Left ventricle myocardium inferior (tissue), 1 donor: ENCODE results near the gene IGSF22. TPM values are rescaled to one million over a fixed set of nuclear protein-coding genes. Genes with fewer than 3 reads are reported as not detected.

Experiments used
- DNase-seq: peaks from one replicate; pipeline ENCODE4 v3.0.0-alpha.2; 2020
- H3K27ac ChIP-seq: fragments of 200-600 bp; replicated peaks from 2 replicates; pipeline ENCODE4 v1.8.0; 2021
- H3K27me3 ChIP-seq: fragments of 200-600 bp; 2 replicates; pipeline ENCODE4 v1.8.0; 2021; ENCODE audit warnings: low read depth
- H3K36me3 ChIP-seq: fragments of 200-600 bp; 2 replicates; pipeline ENCODE4 v1.8.0; 2021
- H3K4me1 ChIP-seq: fragments of 200-600 bp; 2 replicates; pipeline ENCODE4 v1.8.0; 2021
- H3K4me3 ChIP-seq: fragments of 200-600 bp; 2 replicates; pipeline ENCODE4 v1.8.0; 2021; ENCODE audit warnings: mild to moderate bottlenecking, moderate library complexity
- H3K9me3 ChIP-seq: fragments of 200-600 bp; replicated peaks from 2 replicates; pipeline ENCODE4 v1.8.0; 2021
- CTCF ChIP-seq: fragments of 200-600 bp; IDR thresholded peaks from 2 replicates; pipeline ENCODE4 v1.8.0; 2021; ENCODE audit warnings: antibody characterized with exemption, mild to moderate bottlenecking, borderline replicate concordance
- intact Hi-C: fragments of 100-400 bp; cut with micrococcal nuclease; formaldehyde crosslinking; loops from one replicate; pipeline ENCODE4 v1.11.0; 2022
- total RNA-seq: library from RNA; stranded (reverse); fragmentation: NEBNext Ultra II Directional; extraction: Animal tissue kit (Norgen Biotek cat#: 25700); gene quantifications from one replicate; pipeline ENCODE4 v1.2.1, GENCODE V29; 2021
- donor health status: DM: no; HTN: yes; CAD: no; lungs with severe emphysema.

Gene IGSF22
- total RNA-seq, 1 donor from 2014 or later: 0.49 TPM

GRCh38 chr11:18730020-18730419 lies 4.0 kb upstream of the IGSF22 start:
- TF ChIP-seq CTCF: no peak
- Histone ChIP-seq H3K9me3 (no peaks in the 10 kb centered on the region), H3K4me1 (peaks cover 7% of the 10 kb centered on the region), H3K36me3 (no peaks in the 10 kb centered on the region), H3K27me3 (no peaks in the 10 kb centered on the region), H3K4me3 (no peak overlapping the region), H3K27ac (no peak overlapping the region)
- no peak for DNase-seq
- intact Hi-C loops: no loop called here

DNA sequence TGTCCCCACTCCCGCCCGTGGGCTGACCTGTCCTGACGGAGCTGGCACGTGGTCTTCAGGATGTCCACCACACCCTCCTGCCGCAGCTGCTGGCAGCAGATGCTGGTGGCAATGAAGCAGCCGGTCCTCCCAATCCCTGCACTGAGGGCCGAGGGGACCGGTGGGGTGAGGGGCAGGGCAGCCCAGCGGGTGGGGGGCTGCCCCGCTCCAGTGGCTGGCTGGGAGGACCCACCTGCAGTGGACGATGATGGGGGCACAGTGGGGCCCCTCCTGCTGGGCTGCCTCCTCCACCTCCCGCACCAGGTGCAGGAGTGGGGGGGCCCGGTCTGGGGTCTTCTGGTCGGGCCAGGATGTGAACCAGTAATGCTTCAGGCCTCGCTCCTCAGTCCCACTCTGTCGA lies 3.4 kb upstream of the IGSF22 start:
- no peaks in the 10 kb centered on the region for H3K36me3 ChIP-seq
- TF ChIP-seq CTCF: no peak
- intact Hi-C loops: no loop called here

GRCh38 chr11:18728658-18729057 lies 2.7 kb upstream of the IGSF22 start:
- Histone ChIP-seq H3K27me3 (no peaks in the 10 kb centered on the region), H3K4me3 (no peak overlapping the region), H3K27ac (no peak overlapping the region), H3K4me1 (peaks cover 7% of the 10 kb centered on the region), H3K36me3 (no peaks in the 10 kb centered on the region), H3K9me3 (no peaks in the 10 kb centered on the region)
- no peak for DNase-seq
- intact Hi-C loops: no loop called here
- TF ChIP-seq CTCF: no peak

More for the DNA sequence above, 3.4 kb upstream of the IGSF22 start:
- H3K27ac ChIP-seq: no peak overlapping the region
- H3K4me1 ChIP-seq: peaks cover 7% of the 10 kb centered on the region
- no peak overlapping the region for H3K4me3 ChIP-seq
- no peaks in the 10 kb centered on the region for H3K27me3 ChIP-seq
- no peak for DNase-seq
- no peaks in the 10 kb centered on the region for H3K9me3 ChIP-seq

GRCh38 chr11:18727479-18728236 lies 1.7 kb upstream of the IGSF22 start:
- Histone ChIP-seq H3K9me3 (no peaks in the 10 kb centered on the region), H3K27ac (no peak overlapping the region), H3K36me3 (no peaks in the 10 kb centered on the region), H3K4me1 (peaks cover 7% of the 10 kb centered on the region), H3K4me3 (no peak overlapping the region), H3K27me3 (no peaks in the 10 kb centered on the region)
- TF ChIP-seq CTCF: peak; percentile 86
- no peak for DNase-seq
- intact Hi-C loops: no loop called here

DNA sequence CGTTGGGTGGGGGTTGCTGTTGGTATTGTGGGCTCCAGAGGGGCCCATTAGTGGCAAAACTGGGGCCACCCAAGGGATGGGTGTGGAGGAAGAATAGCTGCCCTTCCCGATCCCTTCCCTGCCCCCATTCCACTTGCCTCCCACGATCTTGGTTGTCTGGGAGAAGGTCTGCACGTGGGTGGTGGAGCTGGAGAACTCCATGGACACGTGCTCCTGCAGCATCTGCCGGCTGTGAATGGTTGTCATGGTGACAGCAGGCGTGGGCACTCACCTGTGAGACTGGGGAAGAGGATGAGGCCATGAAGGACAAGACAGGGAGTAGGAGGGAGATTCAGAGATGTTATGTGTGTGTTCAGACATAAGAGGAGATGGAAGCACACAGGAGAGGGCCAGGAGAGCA lies 2.0 kb downstream of the IGSF22 start:
- no peaks in the 10 kb centered on the region for H3K9me3 ChIP-seq
- H3K4me3 ChIP-seq: no peak overlapping the region
- DNase-seq: no peak
- H3K27me3 ChIP-seq: no peaks in the 10 kb centered on the region
- H3K36me3 ChIP-seq: no peaks in the 10 kb centered on the region
- TF ChIP-seq CTCF: no peak
- H3K4me1 ChIP-seq: peaks cover 27% of the 10 kb centered on the region
- intact Hi-C loops: no loop called here
- H3K27ac ChIP-seq: no peak overlapping the region
